ENCODE results near the gene ZSWIM6.

- TF ChIP-seq CTCF (IDR thresholded peaks at IDR 0.05; ENCODE audit: poor library complexity) (no peak), EZH2phosphoT487 (IDR thresholded peaks at IDR 0.05; ENCODE audit: low read depth, severe bottlenecking, unreplicated experiment) (no peak), EZH2 (IDR thresholded peaks at IDR 0.05; ENCODE audit: borderline replicate concordance) (no peak)
These were observed 77.5 kb downstream of the ZSWIM6 start for GRCh38 chr5:61409568-61409967.
